ENCODE measurements around the gene SPATA46.

SPATA46 gene

GRCh38 chr1:162364498-162364897, 12.2 kb downstream of the SPATA46 start:
- H3K4me3 ChIP-seq (replicated peaks; ENCODE audit: low read depth, low read length) = no peak overlapping the region
- TF ChIP-seq CTCF (IDR thresholded peaks at IDR 0.05; ENCODE audit: low read depth, low read length, missing control alignments) = no peak
- no peak for DNase-seq (ENCODE audit: extremely low read depth, low read depth)

GRCh38 chr1:162363823-162364222, 12.8 kb downstream of the SPATA46 start:
- no peak overlapping the region for H3K4me3 ChIP-seq (replicated peaks; ENCODE audit: low read depth, low read length)
- DNase-seq (ENCODE audit: extremely low read depth, low read depth) = no peak
- TF ChIP-seq CTCF (IDR thresholded peaks at IDR 0.05; ENCODE audit: low read depth, low read length, missing control alignments) = no peak

- no peak overlapping the region for H3K4me3 ChIP-seq (replicated peaks; ENCODE audit: low read depth, low read length)
- no peak for TF ChIP-seq CTCF (IDR thresholded peaks at IDR 0.05; ENCODE audit: low read depth, low read length, missing control alignments)
- no peak for DNase-seq (ENCODE audit: extremely low read depth, low read depth)
Observed at GRCh38 chr1:162361349-162361748, 15.3 kb downstream of the SPATA46 start.

- H3K4me3 ChIP-seq (replicated peaks; ENCODE audit: low read depth, low read length) = no peak overlapping the region
- no peak for TF ChIP-seq CTCF (IDR thresholded peaks at IDR 0.05; ENCODE audit: low read depth, low read length, missing control alignments)
- DNase-seq (ENCODE audit: extremely low read depth, low read depth) = no peak
Observed at GRCh38 chr1:162360874-162361260, 15.8 kb downstream of the SPATA46 start.

- TF ChIP-seq CTCF (IDR thresholded peaks at IDR 0.05; ENCODE audit: low read depth, low read length, missing control alignments) = no peak
- no peak overlapping the region for H3K4me3 ChIP-seq (replicated peaks; ENCODE audit: low read depth, low read length)
- DNase-seq (ENCODE audit: extremely low read depth, low read depth) = no peak
Observed at GRCh38 chr1:162360237-162360873, 16.3 kb downstream of the SPATA46 start.

GRCh38 chr1:162359523-162360236, 17.0 kb downstream of the SPATA46 start:
- no peak for TF ChIP-seq CTCF (IDR thresholded peaks at IDR 0.05; ENCODE audit: low read depth, low read length, missing control alignments)
- no peak for DNase-seq (ENCODE audit: extremely low read depth, low read depth)
- H3K4me3 ChIP-seq (replicated peaks; ENCODE audit: low read depth, low read length) = no peak overlapping the region

Data from HFF-Myc (cell line).